GM23338 (cell line): ENCODE measurements around the gene GOLGA1. TPM values are rescaled to one million over a fixed set of nuclear protein-coding genes. Genes with fewer than 3 reads are reported as not detected.

ENCODE experiments used
- ATAC-seq: fragments of 200-7000 bp; cut with Tn5 transposase; 3 replicates; pipeline ENCODE4 v1.9.1; 2020
- DNase-seq: peaks from one replicate; pipeline ENCODE4 v3.0.0-alpha.2; 2015; ENCODE audit warnings: low spot score
- H2AFZ ChIP-seq: fragments of 200-600 bp; sonication (generic); 2 replicates; pipeline ENCODE4 v1.8.0; 2016; ENCODE audit warnings: antibody characterized with exemption, mild to moderate bottlenecking, moderate library complexity
- H3F3A ChIP-seq: fragments of 200-600 bp; sonication (generic); replicated peaks from 2 replicates; pipeline ENCODE4 v1.8.0; 2017; ENCODE audit warnings: antibody characterized with exemption, mixed run types, low read depth
- H3K27ac ChIP-seq: fragments of 200-600 bp; sonication (generic); 2 replicates; pipeline ENCODE4 v1.6.1; 2016; ENCODE audit warnings: low read depth
- H3K27me3 ChIP-seq: fragments of 200-600 bp; sonication (generic); 2 replicates; pipeline ENCODE4 v1.8.0; 2016; ENCODE audit warnings: mild to moderate bottlenecking, mixed run types, moderate library complexity; ENCODE audit not compliant: insufficient read depth
- H3K36me3 ChIP-seq: fragments of 200-600 bp; sonication (generic); 2 replicates; pipeline ENCODE4 v1.8.0; 2016; ENCODE audit warnings: mild to moderate bottlenecking; ENCODE audit not compliant: insufficient read depth
- H3K4me1 ChIP-seq: fragments of 200-600 bp; sonication (generic); 2 replicates; pipeline ENCODE4 v1.8.0; 2016; ENCODE audit warnings: mild to moderate bottlenecking, moderate library complexity; ENCODE audit not compliant: insufficient read depth
- H3K4me2 ChIP-seq: fragments of 200-600 bp; sonication (generic); 2 replicates; pipeline ENCODE4 v1.7.1; 2017; ENCODE audit warnings: mixed run types
- H3K4me3 ChIP-seq: fragments of 200-600 bp; sonication (generic); 2 replicates; pipeline ENCODE4 v1.6.1; 2016; ENCODE audit warnings: mixed run types
- H3K79me2 ChIP-seq: fragments of 200-600 bp; sonication (generic); replicated peaks from 2 replicates; pipeline ENCODE4 v1.8.0; 2017; ENCODE audit warnings: mild to moderate bottlenecking; ENCODE audit not compliant: insufficient read depth
- H3K9me2 ChIP-seq: fragments of 200-600 bp; sonication (generic); 2 replicates; pipeline ENCODE4 v1.8.0; 2017; ENCODE audit not compliant: insufficient read depth
- H4K20me1 ChIP-seq: fragments of 200-600 bp; sonication (generic); replicated peaks from 2 replicates; pipeline ENCODE4 v1.8.0; 2017; ENCODE audit warnings: mild to moderate bottlenecking; ENCODE audit not compliant: insufficient read depth
- H3K27ac Mint-ChIP-seq: 2 replicates; pipeline ENCODE4 v1.8.0; 2020; ENCODE audit warnings: inconsistent platforms, mild to moderate bottlenecking, moderate library complexity, mixed read lengths
- H3K27me3 Mint-ChIP-seq: 3 replicates; pipeline ENCODE4 v1.8.0; 2022; ENCODE audit warnings: low read depth, mild to moderate bottlenecking, moderate library complexity, mixed read lengths, inconsistent platforms; ENCODE audit not compliant: insufficient read depth, poor library complexity
- H3K36me3 Mint-ChIP-seq: 3 replicates; pipeline ENCODE4 v1.8.0; 2021; ENCODE audit warnings: low read depth, mild to moderate bottlenecking, inconsistent platforms, moderate library complexity, mixed read lengths
- H3K4me1 Mint-ChIP-seq: 3 replicates; pipeline ENCODE4 v1.8.0; 2020; ENCODE audit warnings: mild to moderate bottlenecking, inconsistent platforms, mixed read lengths
- H3K4me3 Mint-ChIP-seq: 3 replicates; pipeline ENCODE4 v1.8.0; 2021; ENCODE audit warnings: moderate library complexity, mild to moderate bottlenecking, inconsistent platforms, mixed read lengths
- H3K9me3 Mint-ChIP-seq: 3 replicates; pipeline ENCODE4 v1.8.0; 2020; ENCODE audit warnings: moderate library complexity, mild to moderate bottlenecking, inconsistent platforms, mixed read lengths
- CREB1 ChIP-seq: fragments of 250-450 bp; sonication (Bioruptor Pico); IDR thresholded peaks from 2 replicates; pipeline ENCODE4 v1.5.0; 2020; ENCODE audit warnings: low read depth, mild to moderate bottlenecking, moderate library complexity
- ETS1 ChIP-seq: IDR thresholded peaks from 2 replicates; pipeline ENCODE4 v1.6.1; 2016; ENCODE audit warnings: antibody characterized with exemption
- EZH2 ChIP-seq: fragments of 200-600 bp; sonication (generic); IDR thresholded peaks from one replicate; pipeline ENCODE4 v1.8.0; 2017; ENCODE audit warnings: antibody characterized with exemption, mild to moderate bottlenecking, low read depth; ENCODE audit not compliant: unreplicated experiment
- EZH2phosphoT487 ChIP-seq: fragments of 200-600 bp; sonication (generic); IDR thresholded peaks from one replicate; pipeline ENCODE4 v1.8.1; 2018; ENCODE audit warnings: antibody characterized with exemption; ENCODE audit not compliant: unreplicated experiment
- JUNB ChIP-seq: IDR thresholded peaks from one replicate; pipeline ENCODE4 v1.6.1; 2016; ENCODE audit warnings: antibody characterized with exemption; ENCODE audit not compliant: unreplicated experiment
- NANOG ChIP-seq: IDR thresholded peaks from 2 replicates; pipeline ENCODE4 v1.6.1; 2016; ENCODE audit warnings: antibody characterized with exemption, borderline replicate concordance
- POLR2AphosphoS5 ChIP-seq: IDR thresholded peaks from 2 replicates; pipeline ENCODE4 v1.6.1; 2016; ENCODE audit warnings: antibody characterized with exemption, low read depth
- STAT1 ChIP-seq: IDR thresholded peaks from one replicate; pipeline ENCODE4 v1.6.1; 2016; ENCODE audit warnings: antibody characterized with exemption; ENCODE audit not compliant: unreplicated experiment
- ZNF114 ChIP-seq: fragments of 250-450 bp; sonication (Bioruptor Pico); IDR thresholded peaks from 2 replicates; pipeline ENCODE4 v1.5.0; 2020; ENCODE audit warnings: mild to moderate bottlenecking, moderate library complexity
- ZNF331 ChIP-seq: fragments of 250-450 bp; sonication (Bioruptor Pico); IDR thresholded peaks from 2 replicates; pipeline ENCODE4 v1.5.0; 2020; ENCODE audit warnings: low read depth, mild to moderate bottlenecking, moderate library complexity
- ZNF462 ChIP-seq: fragments of 250-450 bp; sonication (Bioruptor Pico); IDR thresholded peaks from 2 replicates; pipeline ENCODE4 v1.5.0; 2020; ENCODE audit warnings: mild to moderate bottlenecking, moderate library complexity
- polyA plus RNA-seq: library from polyadenylated mRNA; unstranded; fragments of >200 nt; fragmentation: Nextera tagmentation; extraction: Ambion mirVana; gene quantifications from 2 replicates; pipeline ENCODE4 v1.2.1, GENCODE V29; 2016
- total RNA-seq: library from RNA; depleted of rRNA; stranded (reverse); fragments of >200 nt; shearing (Covaris generic); gene quantifications from 2 replicates; pipeline ENCODE4 v1.2.3, GENCODE V29; 2014
- TF ChIP-seq, protein P1 (sequence below): IDR thresholded peaks from one replicate; pipeline ENCODE4 v1.6.1; 2018; ENCODE audit warnings: antibody characterized with exemption; ENCODE audit not compliant: unreplicated experiment
- TF ChIP-seq, protein P2 (sequence below), 2 experiments: fragments of 200-600 bp in 1 of 2; sonication (generic) in 1 of 2; conservative IDR thresholded peaks; 2 replicates each; pipeline versions ENCODE4 v1.5.1 to v1.6.1; 2016 to 2017; ENCODE audit warnings: antibody characterized with exemption in 2 of 2, low read depth in 2 of 2, mild to moderate bottlenecking in 2 of 2, moderate library complexity in 1 of 2

Gene GOLGA1
- total and polyA plus RNA-seq, 2 experiments from 2014 or later, result 6.1 to 8.0 TPM

DNA sequence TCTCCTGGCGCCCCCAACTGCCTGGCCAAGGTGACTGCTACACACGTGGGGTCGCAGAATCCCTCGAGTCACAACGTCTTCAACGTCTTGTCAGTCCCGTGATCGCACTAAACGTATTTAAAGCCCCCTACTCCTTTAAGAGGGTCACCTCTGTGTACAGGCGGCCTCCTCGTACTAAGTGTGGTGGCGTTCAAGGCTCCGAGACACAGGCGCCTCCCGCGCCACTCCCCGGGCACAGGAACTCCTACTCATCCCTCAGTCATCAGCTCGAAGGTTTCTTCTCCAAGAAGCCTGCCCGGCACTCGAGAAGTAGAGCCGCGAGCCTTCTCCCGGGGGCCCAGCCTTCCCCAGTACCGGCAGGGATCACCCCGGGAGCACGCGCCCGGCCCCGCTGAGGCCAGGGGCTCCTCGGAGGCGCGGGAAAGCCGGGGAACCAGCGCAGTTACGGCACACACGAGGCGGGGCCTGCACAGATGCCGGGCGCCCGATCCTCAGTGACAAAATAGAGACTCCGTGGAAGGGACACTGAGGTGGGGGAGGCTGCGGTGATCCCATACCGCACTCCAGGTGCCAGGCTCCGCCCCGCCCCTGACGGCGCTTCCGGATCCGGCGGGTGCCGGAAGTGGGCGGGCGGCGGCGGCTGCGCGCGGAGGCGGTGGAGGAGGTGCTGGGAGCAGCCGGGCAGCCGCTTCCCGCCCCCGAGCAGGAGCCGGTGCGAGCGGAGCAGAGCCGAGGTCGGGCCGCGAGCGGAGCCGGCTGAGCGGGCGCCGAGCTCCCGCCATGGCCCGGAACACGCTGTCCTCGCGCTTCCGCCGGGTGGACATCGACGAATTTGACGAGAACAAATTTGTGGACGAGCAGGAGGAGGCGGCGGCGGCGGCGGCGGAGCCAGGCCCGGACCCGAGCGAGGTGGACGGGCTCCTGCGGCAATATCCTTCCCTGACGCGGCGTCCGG lies 72.1 kb downstream of the GOLGA1 start:
- peak; percentile 88 for ATAC-seq
- peaks cover 16% of the 10 kb centered on the region for H3K27me3 Mint-ChIP-seq
- Histone ChIP-seq H4K20me1 (peaks cover 45% of the 10 kb centered on the region), H3K36me3 (no peaks in the 10 kb centered on the region; the same call in 1 of the 2 replicates), H3K27me3 (no peaks in the 10 kb centered on the region), H3K27ac (peak overlapping the region; percentile 97), H3K4me3 (peak overlapping the region; percentile 99), H3K4me2 (peak overlapping the region; percentile 98), H3K4me1 (peaks cover 33% of the 10 kb centered on the region), H3F3A (peaks cover 15% of the 10 kb centered on the region), H3K79me2 (peaks cover 61% of the 10 kb centered on the region), H3K9me2 (no peaks in the 10 kb centered on the region), H2AFZ (peak overlapping the region; percentile 89)
- H3K27ac Mint-ChIP-seq, result peak overlapping the region; percentile 96
- H3K4me1 Mint-ChIP-seq, result peaks cover 47% of the 10 kb centered on the region
- TF ChIP-seq, protein P1, sequence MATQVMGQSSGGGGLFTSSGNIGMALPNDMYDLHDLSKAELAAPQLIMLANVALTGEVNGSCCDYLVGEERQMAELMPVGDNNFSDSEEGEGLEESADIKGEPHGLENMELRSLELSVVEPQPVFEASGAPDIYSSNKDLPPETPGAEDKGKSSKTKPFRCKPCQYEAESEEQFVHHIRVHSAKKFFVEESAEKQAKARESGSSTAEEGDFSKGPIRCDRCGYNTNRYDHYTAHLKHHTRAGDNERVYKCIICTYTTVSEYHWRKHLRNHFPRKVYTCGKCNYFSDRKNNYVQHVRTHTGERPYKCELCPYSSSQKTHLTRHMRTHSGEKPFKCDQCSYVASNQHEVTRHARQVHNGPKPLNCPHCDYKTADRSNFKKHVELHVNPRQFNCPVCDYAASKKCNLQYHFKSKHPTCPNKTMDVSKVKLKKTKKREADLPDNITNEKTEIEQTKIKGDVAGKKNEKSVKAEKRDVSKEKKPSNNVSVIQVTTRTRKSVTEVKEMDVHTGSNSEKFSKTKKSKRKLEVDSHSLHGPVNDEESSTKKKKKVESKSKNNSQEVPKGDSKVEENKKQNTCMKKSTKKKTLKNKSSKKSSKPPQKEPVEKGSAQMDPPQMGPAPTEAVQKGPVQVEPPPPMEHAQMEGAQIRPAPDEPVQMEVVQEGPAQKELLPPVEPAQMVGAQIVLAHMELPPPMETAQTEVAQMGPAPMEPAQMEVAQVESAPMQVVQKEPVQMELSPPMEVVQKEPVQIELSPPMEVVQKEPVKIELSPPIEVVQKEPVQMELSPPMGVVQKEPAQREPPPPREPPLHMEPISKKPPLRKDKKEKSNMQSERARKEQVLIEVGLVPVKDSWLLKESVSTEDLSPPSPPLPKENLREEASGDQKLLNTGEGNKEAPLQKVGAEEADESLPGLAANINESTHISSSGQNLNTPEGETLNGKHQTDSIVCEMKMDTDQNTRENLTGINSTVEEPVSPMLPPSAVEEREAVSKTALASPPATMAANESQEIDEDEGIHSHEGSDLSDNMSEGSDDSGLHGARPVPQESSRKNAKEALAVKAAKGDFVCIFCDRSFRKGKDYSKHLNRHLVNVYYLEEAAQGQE, result no peak
- peak; percentile 89 for TF ChIP-seq POLR2AphosphoS5
- TF ChIP-seq ETS1, result peak; percentile 67
- no peak for TF ChIP-seq ZNF331 (CRISPR knock-in tag)
- TF ChIP-seq ZNF462 (CRISPR knock-in tag), result no peak
- TF ChIP-seq CREB1, result peak; percentile 79
- no peak for TF ChIP-seq EZH2phosphoT487
- no peak for TF ChIP-seq EZH2
- no peak for TF ChIP-seq ZNF114 (CRISPR knock-in tag)
- TF ChIP-seq NANOG, result no peak
- TF ChIP-seq, protein P2, sequence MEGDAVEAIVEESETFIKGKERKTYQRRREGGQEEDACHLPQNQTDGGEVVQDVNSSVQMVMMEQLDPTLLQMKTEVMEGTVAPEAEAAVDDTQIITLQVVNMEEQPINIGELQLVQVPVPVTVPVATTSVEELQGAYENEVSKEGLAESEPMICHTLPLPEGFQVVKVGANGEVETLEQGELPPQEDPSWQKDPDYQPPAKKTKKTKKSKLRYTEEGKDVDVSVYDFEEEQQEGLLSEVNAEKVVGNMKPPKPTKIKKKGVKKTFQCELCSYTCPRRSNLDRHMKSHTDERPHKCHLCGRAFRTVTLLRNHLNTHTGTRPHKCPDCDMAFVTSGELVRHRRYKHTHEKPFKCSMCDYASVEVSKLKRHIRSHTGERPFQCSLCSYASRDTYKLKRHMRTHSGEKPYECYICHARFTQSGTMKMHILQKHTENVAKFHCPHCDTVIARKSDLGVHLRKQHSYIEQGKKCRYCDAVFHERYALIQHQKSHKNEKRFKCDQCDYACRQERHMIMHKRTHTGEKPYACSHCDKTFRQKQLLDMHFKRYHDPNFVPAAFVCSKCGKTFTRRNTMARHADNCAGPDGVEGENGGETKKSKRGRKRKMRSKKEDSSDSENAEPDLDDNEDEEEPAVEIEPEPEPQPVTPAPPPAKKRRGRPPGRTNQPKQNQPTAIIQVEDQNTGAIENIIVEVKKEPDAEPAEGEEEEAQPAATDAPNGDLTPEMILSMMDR (conservative IDR thresholded peaks at IDR 0.05; ENCODE audit: low read depth in 2 of 2), result peak; percentile 26 to 64; a peak in 3 of 4 replicates
- no peak for TF ChIP-seq JUNB
- TF ChIP-seq STAT1, result no peak
- H3K36me3 Mint-ChIP-seq, result peaks cover 26% of the 10 kb centered on the region
- H3K4me3 Mint-ChIP-seq, result peak overlapping the region; percentile 94
- H3K9me3 Mint-ChIP-seq, result no peaks in the 10 kb centered on the region
- peak; percentile 92 for DNase-seq
